NCI-H1092 treated with DMSO at 0.1 percent for 48 hours (cell line): ENCODE results near the gene ZNF556.

Experiments used
- DNase-seq: peaks from one replicate; lab custom pipeline; 2025; lab: John Stamatoyannopoulos, UW

The ZNF556 gene

GRCh38 chr19:2867025-2867991 lies at the start of gene ZNF556:
ZNF556 (plus strand) TSS chr19:2867335; CDS start chr19:2867422, 87 bp downstream.
- peak; percentile 87 for DNase-seq

- peak; percentile 96 for DNase-seq
Measured at GRCh38 chr19:2819540-2820111, 47.5 kb upstream of the ZNF556 start, which contains the start of gene ZNF554. ZNF554 (plus strand) TSS chr19:2819868; CDS start chr19:2820072, 204 bp downstream.

- no peak for DNase-seq
Measured at GRCh38 chr19:2820112-2820702, 46.9 kb upstream of the ZNF556 start.

- no peak for DNase-seq
Measured at GRCh38 chr19:2822846-2823245, 44.3 kb upstream of the ZNF556 start.

GRCh38 chr19:2823646-2824045 lies 43.5 kb upstream of the ZNF556 start:
- DNase-seq: no peak

- DNase-seq: no peak
Measured at GRCh38 chr19:2824129-2824528, 43.0 kb upstream of the ZNF556 start.

GRCh38 chr19:2827022-2827421 lies 40.1 kb upstream of the ZNF556 start:
- DNase-seq: no peak

- DNase-seq: no peak
Measured at GRCh38 chr19:2827840-2828489, 39.2 kb upstream of the ZNF556 start.

GRCh38 chr19:2834294-2834871 lies 32.8 kb upstream of the ZNF556 start:
- DNase-seq: no peak

- DNase-seq: no peak
Measured at GRCh38 chr19:2837430-2837829, 29.7 kb upstream of the ZNF556 start.

GRCh38 chr19:2840794-2841791 lies 26.0 kb upstream of the ZNF556 start, which contains the start of gene ZNF555:
ZNF555 (plus strand) TSS chr19:2841475; CDS start chr19:2841573, 98 bp downstream.
- peak; percentile 97 for DNase-seq

GRCh38 chr19:2841855-2842574 lies 25.1 kb upstream of the ZNF556 start:
- DNase-seq: no peak

- DNase-seq: no peak
Measured at GRCh38 chr19:2845107-2845506, 22.0 kb upstream of the ZNF556 start.

- DNase-seq: no peak
Measured at GRCh38 chr19:2846180-2846894, 20.8 kb upstream of the ZNF556 start.

- no peak for DNase-seq
Measured at GRCh38 chr19:2847507-2847906, 19.6 kb upstream of the ZNF556 start.

- no peak for DNase-seq
Measured at GRCh38 chr19:2848616-2849015, 18.5 kb upstream of the ZNF556 start.

GRCh38 chr19:2850256-2850925 lies 16.7 kb upstream of the ZNF556 start:
- no peak for DNase-seq

GRCh38 chr19:2852598-2852997 lies 14.5 kb upstream of the ZNF556 start:
- DNase-seq: no peak
